NCI-H146 treated with DMSO at 0.1 percent for 48 hours (cell line): ENCODE measurements around the gene CLDN22.

Experiments used
- DNase-seq: peaks from one replicate; lab custom pipeline; 2025; ENCODE audit not compliant: unreplicated experiment; lab: John Stamatoyannopoulos, UW

The CLDN22 gene

DNA sequence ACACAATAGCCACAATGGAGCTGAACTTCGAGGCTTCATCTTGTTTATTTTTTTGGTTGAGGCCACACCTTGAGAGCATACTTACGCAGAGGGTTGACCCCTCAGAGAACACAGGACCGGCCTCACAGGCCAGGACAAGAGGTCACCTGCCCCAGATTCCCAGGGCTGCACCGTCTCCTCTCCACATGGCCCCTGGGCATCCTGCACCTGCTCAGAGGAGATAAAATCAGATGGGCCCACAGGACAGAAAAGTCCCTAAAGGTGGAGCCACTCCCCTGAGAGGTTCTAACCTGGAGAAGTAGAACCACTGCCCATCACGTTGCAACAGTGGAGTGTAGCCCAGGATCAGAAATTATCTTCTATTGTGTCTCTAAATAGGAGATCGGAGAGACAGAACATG lies 3.2 kb upstream of the CLDN22 start:
- DNase-seq = no peak

DNA sequence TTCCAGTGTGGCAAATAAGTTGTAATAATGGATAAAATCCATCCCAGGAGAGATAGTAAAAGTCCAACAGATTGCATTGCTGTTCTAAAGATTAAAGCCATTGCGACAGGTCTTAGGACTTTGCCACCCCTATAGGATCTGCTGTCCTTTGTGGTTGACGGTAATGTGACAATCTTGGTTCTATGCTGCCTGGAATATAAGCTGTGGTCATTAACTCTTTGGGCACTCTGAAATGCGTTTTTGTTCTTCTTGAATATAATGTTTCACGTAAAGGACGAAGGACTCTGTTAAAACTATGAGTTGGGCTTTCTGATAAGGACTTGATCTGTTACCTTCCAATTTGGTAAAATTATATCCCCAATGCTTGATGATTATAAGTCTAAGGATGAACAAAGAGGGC lies 2.2 kb upstream of the CLDN22 start, which contains the start of gene CLDN24:
TSS of gene CLDN24 (minus strand) at position 101 of the 400 bp plus-strand sequence. CDS start at position 101, 0 bp downstream.
- no peak for DNase-seq

DNA sequence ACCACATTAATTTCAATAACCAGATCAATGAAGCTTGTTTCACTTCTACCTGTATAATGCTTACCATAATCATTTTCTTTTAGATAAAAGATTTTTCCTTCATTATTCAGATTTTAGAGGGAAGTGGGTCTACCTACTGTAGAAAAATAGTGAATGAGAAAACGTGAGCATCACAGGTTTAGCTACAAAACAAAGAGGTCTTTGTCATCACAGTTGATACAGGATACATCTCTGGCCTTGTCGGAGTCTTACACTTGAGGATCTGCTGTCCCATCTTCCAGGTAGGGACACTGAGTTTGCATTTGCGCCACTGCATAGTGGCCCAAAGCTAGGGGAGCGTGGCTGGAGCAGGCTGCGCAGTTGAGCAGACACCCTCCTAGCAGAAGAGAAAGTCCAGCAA lies 1.4 kb upstream of the CLDN22 start:
- DNase-seq = no peak

DNA sequence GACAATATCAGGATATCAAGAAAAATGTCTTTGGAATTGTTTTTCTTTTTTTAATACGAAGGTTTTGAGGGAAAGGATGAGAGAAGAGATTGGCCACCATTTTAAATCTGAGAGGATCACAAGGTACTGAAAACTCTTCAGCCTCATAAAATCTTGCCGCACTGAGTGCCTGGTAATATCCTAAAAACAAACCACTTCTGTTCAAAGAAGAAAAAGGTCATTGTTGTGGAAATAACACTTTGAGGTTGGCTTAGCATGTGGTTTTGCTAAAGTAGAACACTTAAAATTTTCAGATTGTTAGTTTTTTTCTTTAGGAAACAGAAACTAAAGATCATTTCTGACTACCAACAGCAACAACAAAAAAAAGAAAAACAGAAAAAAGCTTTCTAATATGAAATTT lies 1.0 kb upstream of the CLDN22 start:
- no peak for DNase-seq

DNA sequence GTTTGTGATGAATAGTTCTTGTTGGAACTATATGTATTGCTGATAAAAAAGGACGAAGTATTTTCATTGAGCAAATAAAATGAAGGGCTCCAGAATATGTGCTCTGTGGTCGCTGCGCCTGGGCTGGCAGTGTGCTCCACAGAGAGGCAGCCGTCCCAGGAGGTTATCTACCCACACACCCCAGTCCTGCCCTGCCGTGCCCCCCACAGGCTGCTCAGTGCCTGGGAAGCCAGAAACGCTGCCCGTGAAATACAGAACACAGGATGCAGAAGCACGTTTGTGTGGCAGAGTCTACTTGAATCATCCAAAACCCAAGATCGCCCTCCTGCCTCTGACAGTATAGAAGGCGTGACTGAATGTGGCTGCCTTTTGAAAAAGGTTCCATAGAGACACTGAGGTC lies 1.4 kb downstream of the CLDN22 start:
- no peak for DNase-seq

DNA sequence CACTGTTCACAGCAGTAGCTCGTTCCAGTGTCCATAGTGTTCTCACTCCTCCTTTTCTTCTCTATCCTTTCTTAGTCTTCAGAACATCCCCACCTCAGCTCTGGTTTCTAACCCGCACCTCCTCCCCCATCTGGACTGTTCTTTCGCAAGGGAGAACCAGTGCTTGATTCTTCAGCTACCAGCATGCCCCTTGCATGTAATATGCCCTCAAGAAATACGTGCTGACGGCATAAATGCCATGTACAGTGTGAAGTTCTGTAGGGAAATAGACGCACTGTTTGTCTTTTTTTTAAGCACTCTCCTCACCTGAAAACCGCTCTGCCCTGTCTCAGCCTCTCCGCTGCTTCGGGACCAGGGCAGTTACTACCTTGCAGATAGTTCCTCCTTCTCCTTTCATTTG lies 5.3 kb downstream of the CLDN22 start:
- no peak for DNase-seq

DNA sequence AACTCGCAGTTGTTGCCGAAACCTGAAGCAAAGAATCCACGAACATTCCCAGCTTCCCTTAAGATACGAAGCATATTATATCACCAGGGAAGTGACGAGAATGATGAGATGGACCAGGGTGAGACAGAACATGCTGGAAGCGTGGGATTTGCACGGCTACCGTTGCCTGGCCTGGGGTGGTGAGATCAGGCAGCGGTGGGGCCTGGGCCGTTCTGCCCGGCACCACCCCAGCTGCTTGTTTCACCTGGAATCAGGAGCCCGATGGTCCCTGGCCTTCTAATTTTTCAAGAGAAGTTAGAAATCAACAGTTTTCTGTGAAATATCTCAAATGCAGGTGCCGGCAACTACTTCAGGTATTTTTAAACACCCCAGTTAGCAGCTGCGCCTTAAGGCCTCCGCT lies 5.7 kb downstream of the CLDN22 start:
- DNase-seq = no peak

DNA sequence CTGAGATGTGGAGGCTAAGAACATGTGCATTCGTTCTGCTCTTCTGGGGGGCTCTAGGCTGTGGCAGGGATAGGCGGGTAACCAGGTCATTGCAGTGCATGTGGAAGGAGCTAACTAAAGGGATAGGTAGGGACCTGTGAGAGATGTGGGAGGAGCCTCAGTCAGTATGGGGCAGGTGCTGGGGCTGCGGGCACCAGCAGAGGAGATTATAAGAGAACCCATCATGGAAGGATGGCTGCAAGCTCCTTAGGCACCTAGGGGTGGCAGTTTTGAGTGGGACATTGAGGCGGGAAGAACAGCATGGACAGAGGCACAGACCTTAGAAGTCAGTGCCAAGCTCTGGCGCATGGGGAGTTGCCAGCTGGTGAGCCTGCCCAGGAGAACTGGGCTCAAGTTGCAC lies 7.2 kb downstream of the CLDN22 start:
- DNase-seq = no peak

DNA sequence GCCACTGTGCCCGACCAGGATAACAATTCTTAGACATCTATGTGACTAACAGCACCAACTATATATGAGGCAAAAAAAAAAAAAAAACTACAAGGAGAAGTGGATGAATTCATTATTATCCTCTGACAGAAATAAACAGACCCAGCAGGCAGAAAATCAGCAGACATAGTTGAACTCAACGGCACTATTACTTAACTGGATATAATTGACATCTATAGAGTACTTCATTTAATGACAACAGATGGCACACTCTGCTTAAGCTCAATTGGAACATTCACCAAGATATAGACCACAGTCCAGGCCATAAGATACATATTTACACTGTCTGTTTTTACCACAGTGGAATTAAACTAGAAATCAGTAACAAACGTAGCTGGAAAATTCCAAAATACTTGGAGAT lies 13.3 kb downstream of the CLDN22 start:
- DNase-seq = no peak

DNA sequence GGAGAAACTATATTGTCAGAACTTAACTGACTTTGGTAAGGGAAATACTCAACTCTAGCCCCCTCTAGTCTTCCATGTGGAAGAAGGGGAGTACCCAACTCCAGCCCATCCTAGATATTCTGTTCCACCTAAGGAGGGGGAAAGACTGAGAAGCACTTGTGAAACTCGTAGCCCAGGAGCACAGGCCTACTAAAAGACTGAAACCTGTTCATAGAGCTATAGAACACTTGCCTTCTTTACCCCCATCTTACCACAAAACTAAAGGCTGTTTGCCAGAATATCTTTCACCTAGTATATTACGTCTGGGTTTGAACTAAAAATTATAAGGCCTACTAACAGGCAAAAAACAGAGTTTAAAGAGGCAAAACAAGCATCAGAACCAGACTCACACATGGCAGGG lies 15.5 kb downstream of the CLDN22 start:
- DNase-seq = no peak

DNA sequence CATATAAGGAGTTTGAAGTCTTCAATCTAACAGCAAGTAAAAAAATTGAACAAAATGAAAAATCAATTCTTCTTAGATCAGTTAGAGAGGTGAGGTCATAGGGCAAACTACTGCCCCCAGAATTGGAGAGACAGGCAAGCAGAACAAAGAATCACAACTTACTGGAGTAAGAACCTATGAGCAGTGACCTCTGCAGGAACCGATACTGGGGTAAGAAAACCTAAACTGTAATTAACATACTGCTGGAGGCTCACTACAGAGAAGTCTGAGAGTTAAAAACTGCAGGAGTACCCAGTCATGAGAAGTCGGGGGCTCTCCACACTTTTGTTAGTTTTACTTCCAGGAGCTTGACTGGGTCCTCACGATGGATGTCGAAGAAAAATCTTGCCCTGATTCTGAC lies 16.0 kb downstream of the CLDN22 start:
- DNase-seq = no peak

DNA sequence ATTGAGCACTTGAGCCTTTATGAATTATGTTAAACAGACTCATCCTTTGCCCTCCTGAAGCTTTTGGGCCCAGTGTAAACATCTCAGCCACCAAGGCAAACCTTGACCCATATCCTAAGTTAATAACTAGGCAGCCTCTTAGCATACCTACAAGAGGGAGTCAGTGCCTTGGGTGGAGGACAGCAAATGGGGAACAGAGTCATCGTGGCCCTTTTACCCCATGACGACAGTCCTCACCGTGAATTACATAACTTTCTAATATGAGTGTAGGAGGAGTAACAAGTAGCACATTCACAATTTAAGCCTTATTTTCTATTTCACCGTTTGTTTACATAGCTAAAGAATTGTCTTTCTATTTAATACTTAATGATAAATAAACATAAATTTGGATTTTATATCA lies 16.8 kb downstream of the CLDN22 start:
- no peak for DNase-seq

DNA sequence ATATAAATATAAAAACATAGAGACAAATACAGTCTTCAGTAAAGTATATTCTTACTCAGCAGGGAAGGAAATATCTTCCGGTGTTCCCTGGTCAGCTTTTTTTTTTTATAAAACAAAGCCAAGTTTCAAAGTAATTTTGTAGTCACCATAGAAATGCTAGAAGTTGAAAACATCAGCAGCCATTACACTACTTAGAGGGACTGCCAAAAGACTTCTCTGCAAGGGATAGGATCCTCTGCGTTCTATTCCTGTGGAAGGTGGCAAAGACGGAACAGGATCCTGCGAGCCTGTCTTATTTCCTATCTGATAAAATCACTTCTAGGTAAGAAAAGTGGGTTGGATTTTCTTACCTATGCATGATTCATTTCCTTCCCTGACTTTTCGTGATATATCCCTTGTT lies 19.4 kb downstream of the CLDN22 start:
- no peak for DNase-seq

DNA sequence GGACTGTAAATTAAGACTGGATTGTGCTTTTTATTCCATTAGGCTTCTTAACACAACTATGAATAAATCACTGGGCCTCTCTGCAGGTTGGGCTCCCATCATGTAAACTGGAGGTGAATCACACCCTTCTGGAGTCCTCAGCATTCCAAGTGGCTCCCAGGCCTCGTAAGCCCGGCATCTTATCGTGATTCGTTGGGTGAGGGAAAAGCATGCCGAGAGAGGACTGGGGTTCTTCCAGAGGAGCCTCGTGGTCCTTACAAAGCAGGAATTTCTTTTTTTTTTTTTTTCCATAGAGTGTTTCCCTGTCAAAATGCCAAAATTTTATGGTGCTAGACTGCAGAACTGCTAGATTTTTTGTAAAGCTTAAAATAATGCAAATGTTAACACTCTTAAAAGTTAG lies 20.0 kb downstream of the CLDN22 start:
- DNase-seq = no peak

DNA sequence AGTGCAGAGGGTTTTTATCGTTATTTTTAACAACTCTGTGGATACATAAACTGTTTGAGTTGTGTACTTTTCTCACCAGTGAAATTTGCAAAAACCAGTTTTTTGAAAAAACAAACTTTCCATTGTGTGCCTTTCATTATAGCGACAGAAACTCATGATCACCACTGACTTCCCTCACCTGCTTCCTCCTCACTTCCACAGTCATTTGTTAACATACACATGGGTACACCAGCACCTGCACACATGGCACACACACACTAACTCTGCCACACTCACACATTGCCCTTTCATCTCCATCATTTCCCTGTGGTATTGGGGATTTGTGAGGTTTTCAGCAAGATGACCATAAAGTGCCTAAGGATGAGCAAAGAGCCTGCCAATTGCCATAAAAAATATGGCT lies 20.6 kb downstream of the CLDN22 start:
- no peak for DNase-seq

DNA sequence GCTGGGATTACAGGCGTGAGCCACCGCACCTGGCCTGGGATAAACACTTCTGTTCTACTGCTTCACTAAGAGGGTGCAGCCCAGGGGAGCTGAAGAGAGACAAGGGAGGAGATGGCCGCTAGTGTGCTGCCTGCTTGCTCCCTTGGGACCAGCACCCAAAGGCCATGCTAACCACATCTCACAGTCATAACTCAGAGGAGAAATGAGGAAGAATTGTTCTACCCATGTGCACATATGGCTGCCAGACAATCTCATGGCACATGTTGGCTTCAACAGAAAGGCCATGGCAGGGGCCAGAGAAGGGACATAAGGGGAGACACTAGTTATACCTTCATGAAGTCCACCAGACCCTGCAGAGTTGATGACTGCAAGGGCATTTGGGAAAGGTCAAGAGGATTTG lies 22.4 kb downstream of the CLDN22 start:
- DNase-seq = no peak

DNA sequence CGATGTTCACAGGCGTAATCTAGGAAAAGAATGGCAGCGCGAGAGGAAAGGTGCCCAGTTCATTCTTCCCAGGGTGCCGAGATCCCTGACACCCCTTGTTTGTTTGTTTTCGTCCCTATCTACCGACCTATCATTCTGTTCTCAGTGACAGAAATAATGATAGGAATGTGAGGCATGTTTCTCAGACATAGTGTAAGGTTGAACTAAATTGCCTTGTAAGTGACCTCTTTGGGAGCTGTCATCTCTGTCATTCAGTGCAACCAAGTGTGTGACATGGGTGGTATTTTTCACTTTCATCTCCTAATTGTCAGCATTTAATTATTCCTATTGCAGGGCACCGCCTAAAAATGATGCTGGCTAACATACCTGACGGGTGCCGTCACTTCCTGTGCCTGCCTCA lies 24.4 kb downstream of the CLDN22 start:
- DNase-seq = no peak

DNA sequence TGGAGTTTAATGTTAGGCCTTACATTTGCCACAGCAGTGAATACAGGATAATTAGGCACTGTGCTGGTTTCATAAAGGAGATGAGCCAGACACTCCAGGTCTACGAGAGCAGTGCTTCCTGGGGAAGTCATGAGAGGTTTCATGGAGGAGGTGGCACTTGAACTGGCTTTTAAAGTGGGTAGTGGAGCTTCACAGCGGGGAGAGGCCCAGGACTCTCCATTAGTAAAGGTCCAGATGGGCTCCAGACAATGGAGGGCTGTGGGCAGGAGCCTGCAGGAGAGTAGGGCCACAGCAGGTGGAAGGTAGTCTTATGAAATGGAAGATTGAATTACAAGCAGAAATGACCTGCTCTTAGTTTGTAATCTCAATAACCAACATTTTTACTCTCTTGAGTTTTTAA lies 29.0 kb downstream of the CLDN22 start:
- no peak for DNase-seq

DNA sequence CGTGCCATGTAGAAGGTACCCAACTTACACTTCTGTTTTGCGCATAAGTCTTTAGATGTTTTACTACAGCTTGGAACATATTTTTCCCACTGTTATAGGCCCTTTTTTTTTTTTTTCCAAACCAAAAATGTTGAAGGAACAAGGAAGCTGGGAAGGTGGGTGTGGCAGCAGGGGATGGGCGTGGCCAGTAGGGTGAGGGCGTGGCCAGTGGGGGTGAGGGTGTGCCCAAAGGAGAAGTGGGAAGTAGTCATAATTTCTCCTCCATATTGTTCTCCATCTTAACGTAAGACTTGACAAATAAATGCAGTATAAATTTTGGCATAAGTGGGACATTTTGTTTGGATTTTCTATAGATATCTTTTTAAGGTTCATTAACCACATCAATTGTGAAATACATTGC lies 30.4 kb downstream of the CLDN22 start:
- DNase-seq = no peak

DNA sequence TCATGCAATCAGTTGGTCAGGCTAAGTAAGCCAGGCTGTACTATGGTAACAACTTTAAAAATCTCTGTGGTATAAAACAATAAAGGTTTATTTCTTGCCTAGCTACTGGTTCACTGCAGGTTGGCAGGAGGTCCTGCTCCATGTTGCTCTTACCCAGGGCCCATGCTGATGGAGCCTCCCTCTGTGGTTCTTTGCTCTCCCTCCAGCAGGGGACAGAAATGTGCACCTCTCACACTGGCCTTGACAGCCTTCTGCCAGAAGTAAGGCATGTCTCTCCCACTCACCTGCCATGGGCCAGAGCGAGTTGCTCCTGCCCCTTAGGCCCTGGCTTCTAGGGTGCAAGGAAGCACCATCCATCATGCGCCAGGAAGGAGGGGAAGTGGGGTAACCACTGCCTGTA lies 31.1 kb downstream of the CLDN22 start:
- DNase-seq = no peak

DNA sequence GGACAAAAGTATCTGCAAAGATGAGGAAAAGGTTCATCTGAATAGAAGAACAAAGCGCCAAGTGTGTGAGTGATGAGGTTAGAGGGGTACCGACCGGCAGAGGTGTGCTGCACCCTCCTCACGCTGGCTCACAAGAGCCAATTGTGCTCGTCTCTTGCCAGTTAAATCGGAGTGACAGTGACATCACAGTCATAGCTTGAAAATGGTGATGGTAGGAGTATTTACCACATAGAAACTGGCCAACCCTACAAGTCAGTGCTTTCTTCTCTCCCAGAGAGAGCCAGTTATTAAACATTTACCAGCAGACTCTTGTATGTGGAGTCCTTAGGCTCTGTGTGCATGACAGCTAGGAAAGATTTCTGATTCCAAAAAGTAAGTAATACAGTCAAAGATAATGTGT lies 32.4 kb downstream of the CLDN22 start:
- DNase-seq = no peak

DNA sequence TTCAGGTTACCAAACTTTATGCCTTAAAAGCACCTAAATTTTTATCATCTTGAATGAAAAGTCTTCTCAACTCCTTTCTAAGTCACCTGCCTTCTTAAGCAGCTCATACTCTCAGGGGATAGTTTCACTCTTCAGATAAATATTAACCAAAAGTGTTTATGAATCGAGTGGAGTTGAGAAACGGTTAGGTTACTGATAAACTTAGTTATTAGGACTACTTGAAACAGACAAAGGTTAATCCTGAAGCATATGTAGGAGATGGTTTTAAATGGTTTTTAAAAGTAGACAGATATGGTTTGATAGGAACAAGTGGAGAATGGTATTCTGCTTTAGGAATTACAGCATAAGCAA lies 32.8 kb downstream of the CLDN22 start:
- no peak for DNase-seq

DNA sequence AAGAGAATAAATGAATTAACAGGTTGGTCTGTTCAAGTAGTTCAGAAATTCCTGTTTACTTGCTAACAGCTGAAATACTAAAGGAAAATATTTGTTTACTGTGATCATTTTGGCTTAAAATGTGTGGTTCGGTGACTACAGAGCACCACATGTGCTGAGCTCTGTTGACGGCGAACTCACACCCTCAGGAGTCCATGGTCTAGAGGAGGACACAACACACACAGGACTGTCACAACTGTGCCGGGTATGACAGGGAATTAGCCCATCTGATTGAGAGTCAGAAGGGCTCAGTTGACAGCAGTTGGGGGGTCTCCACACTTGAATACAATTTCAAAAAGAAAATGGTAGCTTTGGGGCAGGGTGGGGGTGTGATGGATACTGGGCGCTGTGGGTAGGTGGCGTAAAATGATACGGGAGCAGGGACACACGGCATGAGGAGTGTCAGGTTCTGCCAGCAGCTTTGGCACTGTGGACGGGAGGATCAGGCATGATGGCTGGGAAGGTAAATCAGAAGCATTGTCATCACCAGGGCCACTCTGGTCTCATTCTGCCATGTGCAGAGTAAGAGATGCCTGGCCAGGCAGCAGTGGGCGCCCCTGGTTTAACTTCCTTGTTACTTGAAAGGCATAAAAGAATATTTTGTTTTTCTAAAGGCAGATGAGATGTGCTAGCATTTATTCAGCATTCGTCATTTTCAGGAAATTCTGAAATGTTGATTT lies 33.3 kb downstream of the CLDN22 start:
- DNase-seq = no peak

DNA sequence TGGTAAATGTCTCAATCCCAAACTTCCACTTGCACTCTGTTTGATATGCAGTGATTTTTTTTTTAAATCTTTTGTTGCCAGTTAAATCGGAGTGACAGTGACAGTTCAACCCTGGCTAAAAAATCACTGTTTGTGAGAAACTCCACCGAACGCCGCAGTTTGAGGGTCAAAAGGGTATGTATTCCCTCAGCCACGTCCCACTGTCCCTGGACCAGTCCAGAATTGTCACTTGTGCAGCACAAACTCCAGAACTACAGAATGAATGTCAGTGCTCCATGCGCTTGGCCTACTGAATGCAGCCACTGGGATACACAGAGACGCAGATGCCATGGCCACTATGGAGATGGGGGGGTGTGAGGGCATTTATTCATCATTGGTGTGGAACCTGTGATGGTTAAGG lies 34.2 kb downstream of the CLDN22 start:
- no peak for DNase-seq
